Measurements from ENCODE around the gene ZRANB2.

- no peak for TF ChIP-seq POLR2A (IDR thresholded peaks at IDR 0.05)
- TF ChIP-seq, protein P1, sequence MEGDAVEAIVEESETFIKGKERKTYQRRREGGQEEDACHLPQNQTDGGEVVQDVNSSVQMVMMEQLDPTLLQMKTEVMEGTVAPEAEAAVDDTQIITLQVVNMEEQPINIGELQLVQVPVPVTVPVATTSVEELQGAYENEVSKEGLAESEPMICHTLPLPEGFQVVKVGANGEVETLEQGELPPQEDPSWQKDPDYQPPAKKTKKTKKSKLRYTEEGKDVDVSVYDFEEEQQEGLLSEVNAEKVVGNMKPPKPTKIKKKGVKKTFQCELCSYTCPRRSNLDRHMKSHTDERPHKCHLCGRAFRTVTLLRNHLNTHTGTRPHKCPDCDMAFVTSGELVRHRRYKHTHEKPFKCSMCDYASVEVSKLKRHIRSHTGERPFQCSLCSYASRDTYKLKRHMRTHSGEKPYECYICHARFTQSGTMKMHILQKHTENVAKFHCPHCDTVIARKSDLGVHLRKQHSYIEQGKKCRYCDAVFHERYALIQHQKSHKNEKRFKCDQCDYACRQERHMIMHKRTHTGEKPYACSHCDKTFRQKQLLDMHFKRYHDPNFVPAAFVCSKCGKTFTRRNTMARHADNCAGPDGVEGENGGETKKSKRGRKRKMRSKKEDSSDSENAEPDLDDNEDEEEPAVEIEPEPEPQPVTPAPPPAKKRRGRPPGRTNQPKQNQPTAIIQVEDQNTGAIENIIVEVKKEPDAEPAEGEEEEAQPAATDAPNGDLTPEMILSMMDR (IDR thresholded peaks at IDR 0.05): no peak
Observed at GRCh38 chr1:71094913-71095312, 14.1 kb upstream of the ZRANB2 start.

Measured in sigmoid colon (tissue), 3 donors.